KMS-11 (cell line): ENCODE data around the gene TCF4.

Source experiments
- H2AFZ ChIP-seq: fragments of 200-600 bp; sonication (generic); 2 replicates; pipeline ENCODE4 v1.6.1; 2016; ENCODE audit warnings: antibody characterized with exemption, mixed run types, low read depth
- H3K27ac ChIP-seq: fragments of 200-600 bp; sonication (generic); 2 replicates; pipeline ENCODE4 v1.6.1; 2016; ENCODE audit warnings: mild to moderate bottlenecking, mixed run types
- H3K27me3 ChIP-seq: fragments of 200-600 bp; sonication (generic); 2 replicates; pipeline ENCODE4 v1.6.1; 2017; ENCODE audit warnings: mild to moderate bottlenecking, low read depth, mixed run types, moderate library complexity; ENCODE audit not compliant: insufficient read depth
- H3K36me3 ChIP-seq: fragments of 200-600 bp; sonication (generic); 2 replicates; pipeline ENCODE4 v1.6.1; 2017; ENCODE audit warnings: mild to moderate bottlenecking, mixed run types; ENCODE audit not compliant: insufficient read depth
- H3K4me1 ChIP-seq: fragments of 200-600 bp; sonication (generic); 2 replicates; pipeline ENCODE4 v1.6.1; 2016; ENCODE audit warnings: mild to moderate bottlenecking, low read depth, mixed run types; ENCODE audit not compliant: poor library complexity, severe bottlenecking
- H3K4me2 ChIP-seq: fragments of 200-600 bp; sonication (generic); 2 replicates; pipeline ENCODE4 v1.7.0; 2016; ENCODE audit warnings: mild to moderate bottlenecking, mixed run types
- H3K4me3 ChIP-seq: fragments of 200-600 bp; sonication (generic); IDR thresholded peaks from 2 replicates; pipeline ENCODE4 v1.6.1; 2017; ENCODE audit warnings: low read depth, low read length, mixed read lengths; ENCODE audit not compliant: insufficient read depth
- H3K79me2 ChIP-seq: fragments of 200-600 bp; sonication (generic); 2 replicates; pipeline ENCODE4 v1.6.1; 2016; ENCODE audit warnings: low read depth, mixed run types; ENCODE audit not compliant: insufficient read depth
- H3K9ac ChIP-seq: fragments of 200-600 bp; sonication (generic); 2 replicates; pipeline ENCODE4 v1.6.1; 2016; ENCODE audit warnings: mild to moderate bottlenecking, mixed run types
- H4K20me1 ChIP-seq: fragments of 200-600 bp; sonication (generic); 2 replicates; pipeline ENCODE4 v1.6.1; 2016; ENCODE audit warnings: mild to moderate bottlenecking, mixed run types; ENCODE audit not compliant: insufficient read depth
- TF ChIP-seq, protein P1 (sequence below): fragments of 200-600 bp; sonication (generic); conservative IDR thresholded peaks from 2 replicates; pipeline ENCODE4 v1.6.1; 2017; ENCODE audit warnings: low read depth, mild to moderate bottlenecking, antibody characterized with exemption, low read length, moderate library complexity, mixed read lengths

TCF4 gene

DNA sequence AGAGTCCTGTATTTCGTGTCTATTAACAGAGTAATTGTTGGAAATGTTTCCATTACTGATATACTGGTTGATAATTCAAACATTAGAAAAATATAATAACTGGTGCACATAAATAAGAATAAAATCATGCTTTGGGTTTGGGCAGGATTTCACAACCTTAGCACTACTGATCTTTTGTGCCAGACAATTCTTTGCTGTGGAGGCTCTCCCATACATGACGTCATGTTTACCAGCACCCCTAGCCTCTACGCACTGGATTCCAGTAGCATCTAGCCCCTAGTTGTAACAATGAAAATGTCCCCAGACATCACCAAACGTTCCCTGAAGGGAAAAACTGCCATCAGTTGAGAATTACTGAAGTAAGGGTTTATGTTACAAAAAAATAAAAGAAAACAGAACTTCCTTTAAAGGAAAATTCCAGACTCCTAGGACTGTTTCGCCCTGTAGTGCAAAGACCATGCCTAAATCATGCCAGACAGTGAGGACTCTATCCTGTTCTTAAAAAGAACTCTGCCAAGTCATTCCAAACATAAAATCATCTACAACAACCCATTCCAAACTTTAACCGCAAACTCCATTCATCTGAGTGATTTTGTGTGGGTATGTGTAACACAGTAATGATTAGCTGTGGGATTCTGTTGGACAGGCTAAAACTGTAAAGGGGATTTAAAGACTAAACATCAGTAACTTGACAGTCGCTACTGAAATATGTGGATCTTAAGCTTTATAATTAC is 315.3 kb downstream of the TCF4 start:
- Histone ChIP-seq H3K4me3 (no peak overlapping the region), H3K9ac (no peak overlapping the region), H3K79me2 (peaks cover 75% of the 10 kb centered on the region), H3K27me3 (no peaks in the 10 kb centered on the region), H3K4me1 (peaks cover 99% of the 10 kb centered on the region), H3K27ac (no peak overlapping the region), H3K4me2 (no peak overlapping the region), H4K20me1 (no peaks in the 10 kb centered on the region), H3K36me3 (peaks cover 23% of the 10 kb centered on the region; the same call in 1 of the 2 replicates), H2AFZ (no peak overlapping the region)
- TF ChIP-seq, protein P1, sequence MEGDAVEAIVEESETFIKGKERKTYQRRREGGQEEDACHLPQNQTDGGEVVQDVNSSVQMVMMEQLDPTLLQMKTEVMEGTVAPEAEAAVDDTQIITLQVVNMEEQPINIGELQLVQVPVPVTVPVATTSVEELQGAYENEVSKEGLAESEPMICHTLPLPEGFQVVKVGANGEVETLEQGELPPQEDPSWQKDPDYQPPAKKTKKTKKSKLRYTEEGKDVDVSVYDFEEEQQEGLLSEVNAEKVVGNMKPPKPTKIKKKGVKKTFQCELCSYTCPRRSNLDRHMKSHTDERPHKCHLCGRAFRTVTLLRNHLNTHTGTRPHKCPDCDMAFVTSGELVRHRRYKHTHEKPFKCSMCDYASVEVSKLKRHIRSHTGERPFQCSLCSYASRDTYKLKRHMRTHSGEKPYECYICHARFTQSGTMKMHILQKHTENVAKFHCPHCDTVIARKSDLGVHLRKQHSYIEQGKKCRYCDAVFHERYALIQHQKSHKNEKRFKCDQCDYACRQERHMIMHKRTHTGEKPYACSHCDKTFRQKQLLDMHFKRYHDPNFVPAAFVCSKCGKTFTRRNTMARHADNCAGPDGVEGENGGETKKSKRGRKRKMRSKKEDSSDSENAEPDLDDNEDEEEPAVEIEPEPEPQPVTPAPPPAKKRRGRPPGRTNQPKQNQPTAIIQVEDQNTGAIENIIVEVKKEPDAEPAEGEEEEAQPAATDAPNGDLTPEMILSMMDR = no peak

DNA sequence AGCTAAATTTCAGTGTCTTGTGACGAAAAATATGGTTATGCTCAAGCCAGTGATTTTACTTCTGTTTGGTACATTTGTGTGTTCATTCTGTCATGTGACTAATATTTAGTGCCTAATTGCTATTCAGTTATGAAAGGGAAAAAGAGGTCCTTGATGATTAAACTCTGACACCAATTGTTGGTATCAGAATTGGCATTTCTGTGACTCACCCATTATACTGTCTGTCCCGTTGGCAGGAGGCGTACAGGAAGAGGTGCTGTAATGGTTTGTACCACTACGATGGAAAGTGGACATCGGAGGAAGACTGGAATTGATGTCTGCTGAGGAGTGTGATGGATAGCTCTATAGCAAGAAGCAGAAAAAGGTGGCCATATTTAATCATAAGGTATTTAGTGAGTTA is 318.4 kb downstream of the TCF4 start:
- H3K4me1 ChIP-seq = peaks cover 99% of the 10 kb centered on the region
- H3K9ac ChIP-seq = no peak overlapping the region
- no peaks in the 10 kb centered on the region for H3K27me3 ChIP-seq
- TF ChIP-seq, protein P1 = no peak
- H4K20me1 ChIP-seq = no peaks in the 10 kb centered on the region
- no peak overlapping the region for H3K4me3 ChIP-seq
- H3K36me3 ChIP-seq = peaks cover 17% of the 10 kb centered on the region; the same call in 1 of the 2 replicates
- H3K27ac ChIP-seq = peak overlapping the region; percentile 92
- H3K79me2 ChIP-seq = peaks cover 80% of the 10 kb centered on the region
- peak overlapping the region; percentile 85 for H3K4me2 ChIP-seq
- no peak overlapping the region for H2AFZ ChIP-seq

DNA sequence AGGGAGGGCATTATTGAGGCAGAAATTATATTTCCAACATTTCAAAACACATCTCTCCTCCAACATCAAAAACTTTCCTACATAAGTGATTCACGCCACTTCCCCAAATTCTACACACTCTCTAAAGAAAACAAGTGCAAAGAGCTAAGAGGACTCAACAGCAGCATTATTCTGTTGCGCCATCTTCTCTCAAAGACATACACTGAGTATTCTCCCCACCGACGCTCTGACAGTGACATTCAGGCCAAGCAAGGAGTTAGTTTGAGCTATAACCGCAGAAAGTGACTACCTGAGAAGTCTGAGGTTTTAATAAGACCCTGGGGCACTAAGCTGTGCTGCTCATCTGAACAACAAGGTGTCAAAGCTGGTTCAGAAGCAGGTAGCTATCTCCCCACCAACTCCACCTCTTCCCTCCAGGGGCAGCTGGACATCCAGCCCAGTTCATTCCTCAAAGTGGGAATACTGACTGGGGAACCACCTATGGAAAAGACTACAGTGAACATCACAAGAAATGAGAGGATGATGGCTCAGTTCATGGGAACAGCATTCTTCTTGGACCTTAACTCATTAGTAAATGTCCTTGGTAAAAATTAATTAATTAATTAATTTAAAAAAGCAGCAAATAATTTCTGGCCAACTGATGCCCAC is 319.2 kb downstream of the TCF4 start:
- H3K4me3 ChIP-seq = no peak overlapping the region
- no peaks in the 10 kb centered on the region for H3K27me3 ChIP-seq
- H3K4me1 ChIP-seq = peaks cover 99% of the 10 kb centered on the region
- H4K20me1 ChIP-seq = no peaks in the 10 kb centered on the region
- peaks cover 76% of the 10 kb centered on the region; the same call in 1 of the 2 replicates for H3K79me2 ChIP-seq
- H3K36me3 ChIP-seq = peaks cover 10% of the 10 kb centered on the region; the same call in 1 of the 2 replicates
- no peak overlapping the region for H2AFZ ChIP-seq
- peak overlapping the region; percentile 69 for H3K9ac ChIP-seq
- H3K4me2 ChIP-seq = peak overlapping the region; percentile 85
- H3K27ac ChIP-seq = peak overlapping the region; percentile 92
- TF ChIP-seq, protein P1 = no peak

DNA sequence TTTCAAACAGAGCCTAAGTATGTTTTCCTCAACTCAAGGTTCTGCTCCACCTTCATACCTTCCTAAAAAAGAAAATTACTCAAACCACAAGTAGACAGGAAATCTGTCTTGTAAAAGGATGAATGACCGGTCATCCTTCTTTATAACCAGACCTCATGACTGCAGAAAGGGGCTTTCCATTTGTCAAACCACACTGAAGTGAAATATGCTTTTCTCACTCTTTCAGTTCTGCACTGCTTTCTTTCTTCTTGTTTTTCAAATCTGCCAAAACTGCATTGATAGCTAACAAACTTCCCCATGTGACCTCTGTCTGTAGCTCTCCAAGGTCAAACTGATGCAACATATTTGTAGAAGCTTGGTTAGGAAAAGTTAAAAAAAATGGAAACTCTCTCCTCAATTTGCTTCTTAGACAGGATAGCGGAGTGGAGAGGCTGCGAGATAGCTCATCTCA is 319.8 kb downstream of the TCF4 start:
- H3K4me2 ChIP-seq = peak overlapping the region; percentile 85
- TF ChIP-seq, protein P1 = no peak
- no peak overlapping the region for H3K4me3 ChIP-seq
- peaks cover 10% of the 10 kb centered on the region; the same call in 1 of the 2 replicates for H3K36me3 ChIP-seq
- H4K20me1 ChIP-seq = no peaks in the 10 kb centered on the region
- peaks cover 76% of the 10 kb centered on the region; the same call in 1 of the 2 replicates for H3K79me2 ChIP-seq
- no peaks in the 10 kb centered on the region for H3K27me3 ChIP-seq
- peaks cover 99% of the 10 kb centered on the region for H3K4me1 ChIP-seq
- peak overlapping the region; percentile 69 for H3K9ac ChIP-seq
- no peak overlapping the region for H2AFZ ChIP-seq
- H3K27ac ChIP-seq = peak overlapping the region; percentile 92
